Measurements from ENCODE around the gene SYK.
"Not testable (repeated sequence)": the region's sequence is repeated elsewhere in the genome, so short reads cannot be mapped to it uniquely, and the experiment has no call there.

SYK gene

GRCh38 chr9:90880669-90881068, 79.0 kb downstream of the SYK start:
- ATAC-seq (peak; percentile 46), DNase-seq (no peak)

GRCh38 chr9:90881648-90882047, 80.0 kb downstream of the SYK start:
- ATAC-seq, result no peak
- DNase-seq, result no peak

GRCh38 chr9:90882991-90883600, 81.5 kb downstream of the SYK start:
- no peak for ATAC-seq
- no peak for DNase-seq

- ATAC-seq (no peak), DNase-seq (no peak)
Measured at GRCh38 chr9:90883661-90884060, 82.0 kb downstream of the SYK start.

- ATAC-seq (no peak), DNase-seq (no peak)
Measured at GRCh38 chr9:90884178-90884577, 82.6 kb downstream of the SYK start.

GRCh38 chr9:90886868-90887267, 85.2 kb downstream of the SYK start:
- not testable (repeated sequence) for ATAC-seq, DNase-seq

- no peak for ATAC-seq
- no peak for DNase-seq
Measured at GRCh38 chr9:90888941-90889340, 87.3 kb downstream of the SYK start.

- no peak for ATAC-seq
- no peak for DNase-seq
Measured at GRCh38 chr9:90890146-90890810, 88.7 kb downstream of the SYK start.

- DNase-seq (no peak), ATAC-seq (no peak)
Measured at GRCh38 chr9:90891308-90892040, 89.9 kb downstream of the SYK start.

GRCh38 chr9:90892918-90893317, 91.3 kb downstream of the SYK start:
- no peak for DNase-seq
- no peak for ATAC-seq

GRCh38 chr9:90893706-90894105, 92.1 kb downstream of the SYK start:
- ATAC-seq (no peak), DNase-seq (no peak)

GRCh38 chr9:90894986-90895687, 93.5 kb downstream of the SYK start:
- ATAC-seq, result no peak
- DNase-seq, result peak; percentile 25

GRCh38 chr9:90895786-90896185, 94.2 kb downstream of the SYK start:
- ATAC-seq, result no peak
- no peak for DNase-seq

- DNase-seq (no peak), ATAC-seq (no peak)
Measured at GRCh38 chr9:90896231-90896630, 94.6 kb downstream of the SYK start.

- ATAC-seq (no peak), DNase-seq (no peak)
Measured at GRCh38 chr9:90898228-90898627, 96.6 kb downstream of the SYK start.

- DNase-seq (no peak), ATAC-seq (no peak)
Measured at GRCh38 chr9:90899287-90899686, 97.7 kb downstream of the SYK start.

- DNase-seq (no peak), ATAC-seq (no peak)
Measured at GRCh38 chr9:90900130-90900529, 98.5 kb downstream of the SYK start.

GRCh38 chr9:90901933-90902332, 100.3 kb downstream of the SYK start:
- DNase-seq, result no peak
- peak; percentile 57 for ATAC-seq

- no peak for ATAC-seq
- no peak for DNase-seq
Measured at GRCh38 chr9:90903766-90904424, 102.3 kb downstream of the SYK start.

GRCh38 chr9:90904706-90905478, 103.3 kb downstream of the SYK start:
- DNase-seq (no peak), ATAC-seq (no peak)

GRCh38 chr9:90905822-90906221, 104.2 kb downstream of the SYK start:
- no peak for ATAC-seq
- DNase-seq, result no peak

Measured in stimulated activated naive CD8-positive, alpha-beta T cell treated with anti-CD3 and anti-CD28 coated beads, Interleukin-15, Interleukin-2, amounts not matched to agents 100 U/mL and 50 U/mL, for 24 hours (primary cell).